ENCODE results near the gene IRF2BP2. TPM values are rescaled to one million over a fixed set of nuclear protein-coding genes. Genes with fewer than 3 reads are reported as not detected.

The IRF2BP2 gene
- total and polyA plus RNA-seq, 2 of the 13 experiments (the other 11 are each of a cell fraction or from before 2014, with no cell fraction given): 140 to 147 TPM

DNA sequence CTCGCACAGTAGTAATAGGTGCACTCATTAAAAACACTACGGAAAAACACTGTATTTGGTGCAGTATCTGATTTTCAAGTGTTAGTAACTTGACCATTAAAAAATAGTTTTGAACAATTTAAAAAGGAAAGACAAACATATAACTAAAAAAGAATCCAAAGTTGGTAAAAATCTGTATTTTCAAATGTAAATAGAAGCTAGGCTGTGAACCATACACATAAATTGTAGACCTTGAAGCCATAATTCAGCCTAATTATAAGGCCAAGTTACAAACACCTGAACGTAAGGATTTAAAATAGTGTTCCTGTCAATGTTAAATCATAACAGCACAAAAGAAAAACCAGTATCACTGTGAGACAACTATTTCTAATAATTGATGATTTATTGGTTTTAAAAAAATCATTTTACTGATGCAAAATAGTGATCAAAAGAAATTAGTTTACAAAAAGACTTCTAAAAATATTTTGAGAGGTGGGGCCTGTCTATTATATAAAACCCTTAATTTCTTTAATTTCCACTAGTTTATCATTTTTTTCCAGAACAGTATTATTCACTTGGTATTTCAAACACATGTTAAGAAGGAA is 4.5 kb downstream of the IRF2BP2 start:
- no peaks in the 10 kb centered on the region; a peak in 2 of 5 replicates for H3K27me3 ChIP-seq (ENCODE audit: control insufficient read depth in 1 of 2, insufficient read depth in 2 of 2, low read length in 2 of 2)
- intact Hi-C loops (cut with micrococcal nuclease; ENCODE audit: unreplicated experiment): loop anchor here (10.0 kb wide), 1 partner anchor 209 kb away; no protein-coding TSS in a partner anchor
- peaks cover 5 to 13% of the 10 kb centered on the region in 2 experiments for H3K36me3 ChIP-seq (replicated peaks in 1 of 2; ENCODE audit: control insufficient read depth in 1 of 2, insufficient read depth in 2 of 2, low read length in 2 of 2)
- no peak overlapping the region for H2AFZ ChIP-seq (ENCODE audit: low read length)
- no peak for FAIRE-seq
- peak overlapping the region; percentile 100 for H3K27ac ChIP-seq (ENCODE audit: extremely low read length, insufficient read depth, low read length)
- H3K79me2 ChIP-seq (ENCODE audit: insufficient read depth, low read length): peaks cover 76% of the 10 kb centered on the region
- H3K4me1 ChIP-seq (ENCODE audit: insufficient read depth, low read length): peaks cover 26% of the 10 kb centered on the region
- BruUV-seq (replicated peaks): no TSS peak
- DNase-seq (ENCODE audit: low spot score): no peak
- ATAC-seq: no peak
- peak overlapping the region; percentile 85 for H3K4me2 ChIP-seq (ENCODE audit: low read depth, low read length)
- in situ Hi-C loops (cut with HindIII; ENCODE audit: extremely low pct_ligation_motif_present, low pct_unique_long_range_greater_than_20kb): no loop called here
- POLR2A ChIA-PET: interaction anchor here (0.9 to 4.5 kb wide), 19 partner anchors 7 to 479 kb away, joined by 3 to 190 read pairs (median 9); no protein-coding TSS in a partner anchor
- TF ChIP-seq FOXM1 (CRISPR knock-in tag; IDR thresholded peaks at IDR 0.05) (no peak), TBL1XR1 (IDR thresholded peaks at IDR 0.05; ENCODE audit: borderline replicate concordance, low read length, partially characterized antibody) (no peak), HDAC6 (IDR thresholded peaks at IDR 0.05; ENCODE audit: low read depth, low read length) (peak; percentile 90; the same call in 1 of the 2 replicates), SRSF4 (IDR thresholded peaks at IDR 0.05; ENCODE audit: low read depth, low read length, poor library complexity, severe bottlenecking) (peak; percentile 9), ZNF792 (CRISPR knock-in tag; IDR thresholded peaks at IDR 0.05) (no peak), GFI1 (CRISPR knock-in tag; IDR thresholded peaks at IDR 0.05; ENCODE audit: borderline replicate concordance) (no peak), SIX1 (CRISPR knock-in tag; IDR thresholded peaks at IDR 0.05; ENCODE audit: borderline replicate concordance) (no peak), ZNF17 (CRISPR knock-in tag; IDR thresholded peaks at IDR 0.05) (no peak), EEA1 (CRISPR knock-in tag; IDR thresholded peaks at IDR 0.05; ENCODE audit: borderline replicate concordance) (no peak), RBFOX2 (IDR thresholded peaks at IDR 0.05; ENCODE audit: low read depth, low read length) (peak; percentile 83), ZNF552 (CRISPR knock-in tag; IDR thresholded peaks at IDR 0.05; ENCODE audit: borderline replicate concordance) (no peak), ZNF567 (CRISPR knock-in tag; IDR thresholded peaks at IDR 0.05; ENCODE audit: borderline replicate concordance) (no peak), SATB2 (CRISPR knock-in tag; IDR thresholded peaks at IDR 0.05) (0 out of 2 replicates have a peak, but pooled peaks have one; percentile 13), ZNF850 (CRISPR knock-in tag; conservative IDR thresholded peaks at IDR 0.05) (0 out of 2 replicates have a peak, but pooled peaks have one; percentile 31), AGO2 (optimal IDR thresholded peaks at IDR 0.05; ENCODE audit: low read depth, low read length) (peak; percentile 72), ARID2 (CRISPR knock-in tag; IDR thresholded peaks at IDR 0.05; ENCODE audit: borderline replicate concordance) (peak; percentile 8; the same call in 1 of the 2 replicates), ZNF616 (CRISPR knock-in tag; IDR thresholded peaks at IDR 0.05; ENCODE audit: low read depth) (no peak), ZNF652 (CRISPR knock-in tag; IDR thresholded peaks at IDR 0.05; ENCODE audit: borderline replicate concordance, low read depth) (0 out of 2 replicates have a peak, but pooled peaks have one; percentile 19), ZBTB7B (CRISPR knock-in tag; IDR thresholded peaks at IDR 0.05) (no peak)
- CTCF ChIA-PET (ENCODE audit: low intra/inter-chr PET ratio, low total read pairs): no interaction called here
- peak overlapping the region; percentile 97 for H3K9ac ChIP-seq (ENCODE audit: insufficient read depth, low read depth, low read length)
- WGBS (ENCODE audit: low lambda C conversion rate): 3% methylated on average over 3 of the region's 3 CpGs
- H3K4me3 ChIP-seq (replicated peaks in 1 of 3; ENCODE audit: insufficient read depth in 1 of 3, low read depth in 2 of 3, low read length in 3 of 3): peak overlapping the region; percentile 87 to 91 (median 89)
- H3K9me3 ChIP-seq (ENCODE audit: low read length): no peaks in the 10 kb centered on the region
- H4K20me1 ChIP-seq (ENCODE audit: insufficient read depth, low read length): peaks cover 9% of the 10 kb centered on the region; the same call in 1 of the 2 replicates

All from HepG2 (cell line).